DOHH2 (cell line): ENCODE data around the gene NAGS.
A peak's percentile ranks its signal among the peaks of the same experiment; 100 is the strongest.
"Not testable (repeated sequence)": the region's sequence is repeated elsewhere in the genome, so short reads cannot be mapped to it uniquely, and the experiment has no call there.

Experiments
- H3F3A ChIP-seq: fragments of 200-600 bp; sonication (generic), shearing (Covaris generic); 2 replicates; pipeline ENCODE4 v1.6.0; 2016; ENCODE audit warnings: antibody characterized with exemption, mild to moderate bottlenecking; ENCODE audit not compliant: control insufficient read depth, insufficient read depth
- H3K27ac ChIP-seq: fragments of 200-600 bp; sonication (generic); 2 replicates; pipeline ENCODE4 v1.5.1; 2014; ENCODE audit warnings: low read depth, mild to moderate bottlenecking, low read length, moderate library complexity
- H3K27me3 ChIP-seq: fragments of 200-600 bp; sonication (generic); 2 replicates; pipeline ENCODE4 v1.6.1; 2014; ENCODE audit warnings: mild to moderate bottlenecking, low read length, mixed read lengths; ENCODE audit not compliant: control insufficient read depth
- H3K36me3 ChIP-seq: fragments of 200-600 bp; sonication (generic); 2 replicates; pipeline ENCODE4 v1.6.1; 2014; ENCODE audit warnings: mild to moderate bottlenecking, low read length, moderate library complexity, mixed read lengths; ENCODE audit not compliant: control insufficient read depth
- H3K4me1 ChIP-seq: fragments of 200-600 bp; sonication (generic); 2 replicates; pipeline ENCODE4 v1.6.1; 2014; ENCODE audit warnings: mild to moderate bottlenecking, low read length, mixed read lengths; ENCODE audit not compliant: control insufficient read depth
- H3K4me2 ChIP-seq: fragments of 200-600 bp; sonication (generic); 2 replicates; pipeline ENCODE4 v1.6.0; 2014; ENCODE audit warnings: mild to moderate bottlenecking, low read length, moderate library complexity
- H3K4me3 ChIP-seq: fragments of 200-600 bp; sonication (generic); 2 replicates; pipeline ENCODE4 v1.5.1; 2014; ENCODE audit warnings: mild to moderate bottlenecking, low read length, mixed read lengths
- H3K79me2 ChIP-seq: fragments of 200-600 bp; sonication (generic); 2 replicates; pipeline ENCODE4 v1.6.1; 2014; ENCODE audit warnings: mild to moderate bottlenecking, low read length, mixed read lengths; ENCODE audit not compliant: control insufficient read depth
- H3K9me2 ChIP-seq: fragments of 200-600 bp; sonication (generic); replicated peaks from 2 replicates; pipeline ENCODE4 v1.6.1; 2014; ENCODE audit warnings: mild to moderate bottlenecking, low read length, mixed read lengths; ENCODE audit not compliant: control insufficient read depth
- H3K9me3 ChIP-seq: fragments of 200-600 bp; sonication (generic); 2 replicates; pipeline ENCODE4 v1.6.1; 2014; ENCODE audit warnings: antibody characterized with exemption, low read length, mixed read lengths; ENCODE audit not compliant: control insufficient read depth, insufficient read depth
- H4K20me1 ChIP-seq: fragments of 200-600 bp; sonication (generic); 2 replicates; pipeline ENCODE4 v1.6.0; 2014; ENCODE audit warnings: low read depth, mild to moderate bottlenecking, antibody characterized with exemption, low read length, moderate library complexity; ENCODE audit not compliant: control insufficient read depth, insufficient read depth
- CTCF ChIP-seq: fragments of 200-600 bp; sonication (generic); IDR thresholded peaks from one replicate; pipeline ENCODE4 v1.5.1; 2014; ENCODE audit warnings: antibody characterized with exemption, mild to moderate bottlenecking, low read depth, low read length; ENCODE audit not compliant: poor library complexity, severe bottlenecking
- EZH2phosphoT487 ChIP-seq: fragments of 200-600 bp; sonication (generic); IDR thresholded peaks from 2 replicates; pipeline ENCODE4 v1.6.1; 2017; ENCODE audit warnings: borderline replicate concordance, mild to moderate bottlenecking, antibody characterized with exemption, low read length, moderate library complexity, mixed read lengths

The NAGS gene

GRCh38 chr17:43992641-43993040 is 11.8 kb upstream of the NAGS start:
- Histone ChIP-seq H3K9me3 (no peaks in the 10 kb centered on the region), H3K27ac (no peak overlapping the region), H3K79me2 (no peaks in the 10 kb centered on the region), H3K9me2 (no peaks in the 10 kb centered on the region), H3F3A (no peaks in the 10 kb centered on the region), H3K4me3 (no peak overlapping the region), H3K4me2 (no peak overlapping the region), H4K20me1 (no peaks in the 10 kb centered on the region), H3K36me3 (no peaks in the 10 kb centered on the region), H3K27me3 (peaks cover 7% of the 10 kb centered on the region; the same call in 1 of the 2 replicates), H3K4me1 (peaks cover 3% of the 10 kb centered on the region; the same call in 1 of the 2 replicates)
- TF ChIP-seq CTCF, result no peak
- no peak for TF ChIP-seq EZH2phosphoT487

- no peaks in the 10 kb centered on the region for H4K20me1 ChIP-seq
- 0 out of 2 replicates have a peak overlapping the region, but pooled peaks have one; percentile 7 for H3K4me3 ChIP-seq
- no peaks in the 10 kb centered on the region for H3K9me2 ChIP-seq
- TF ChIP-seq EZH2phosphoT487 (no peak), CTCF (peak; percentile 79)
- no peak overlapping the region for H3K27ac ChIP-seq
- peaks cover 10% of the 10 kb centered on the region; the same call in 1 of the 2 replicates for H3K27me3 ChIP-seq
- H3K79me2 ChIP-seq, result no peaks in the 10 kb centered on the region
- no peaks in the 10 kb centered on the region for H3K36me3 ChIP-seq
- peaks cover 3% of the 10 kb centered on the region; the same call in 1 of the 2 replicates for H3K4me1 ChIP-seq
- no peaks in the 10 kb centered on the region for H3F3A ChIP-seq
- H3K9me3 ChIP-seq, result no peaks in the 10 kb centered on the region
- H3K4me2 ChIP-seq, result peak overlapping the region; percentile 50
These were observed 9.9 kb upstream of the NAGS start for GRCh38 chr17:43994272-43995149.

GRCh38 chr17:43995150-43995471 is 9.3 kb upstream of the NAGS start:
- Histone ChIP-seq H3K4me1 (peaks cover 3% of the 10 kb centered on the region; the same call in 1 of the 2 replicates), H3K9me2 (no peaks in the 10 kb centered on the region), H3F3A (no peaks in the 10 kb centered on the region), H3K9me3 (no peaks in the 10 kb centered on the region), H3K79me2 (no peaks in the 10 kb centered on the region), H3K27ac (no peak overlapping the region), H3K4me3 (no peak overlapping the region), H3K27me3 (peaks cover 10% of the 10 kb centered on the region; the same call in 1 of the 2 replicates), H3K36me3 (no peaks in the 10 kb centered on the region), H4K20me1 (no peaks in the 10 kb centered on the region), H3K4me2 (peak overlapping the region; percentile 50)
- TF ChIP-seq EZH2phosphoT487 (no peak), CTCF (no peak)

- not testable (repeated sequence) for H3K36me3 ChIP-seq, H3K27ac ChIP-seq, H3K9me2 ChIP-seq, H3K79me2 ChIP-seq, H4K20me1 ChIP-seq, H3K9me3 ChIP-seq, H3K4me2 ChIP-seq, H3K4me3 ChIP-seq, H3K4me1 ChIP-seq, H3F3A ChIP-seq
- H3K27me3 ChIP-seq, result peaks cover 19% of the 10 kb centered on the region
These were observed 7.2 kb upstream of the NAGS start for GRCh38 chr17:43997180-43997579.
